Activated T-helper 1 cell treated with anti-CD3 and anti-CD28 coated beads, Interleukin-2, amount 50 U/mL, for 16 hours (primary cell): ENCODE data around the gene ADIPOR2.
"Not testable (repeated sequence)": the region's sequence is repeated elsewhere in the genome, so short reads cannot be mapped to it uniquely, and the experiment has no call there.

ENCODE experiments used
- DNase-seq, 2 donors: peaks; one replicate each; pipeline ENCODE4 v3.0.0-alpha.2; 2020; ENCODE audit warnings: low read depth in 1 of 2, low spot score in 1 of 2

Gene ADIPOR2

GRCh38 chr12:1731688-1732078, 40.8 kb downstream of the ADIPOR2 start:
- DNase-seq: not testable (repeated sequence)

GRCh38 chr12:1732914-1733313, 42.0 kb downstream of the ADIPOR2 start:
- no peak for DNase-seq

- not testable (repeated sequence) for DNase-seq
These were observed 42.8 kb downstream of the ADIPOR2 start for GRCh38 chr12:1733712-1734111.

- DNase-seq: no peak
These were observed 46.9 kb downstream of the ADIPOR2 start for GRCh38 chr12:1737652-1738286.

DNA sequence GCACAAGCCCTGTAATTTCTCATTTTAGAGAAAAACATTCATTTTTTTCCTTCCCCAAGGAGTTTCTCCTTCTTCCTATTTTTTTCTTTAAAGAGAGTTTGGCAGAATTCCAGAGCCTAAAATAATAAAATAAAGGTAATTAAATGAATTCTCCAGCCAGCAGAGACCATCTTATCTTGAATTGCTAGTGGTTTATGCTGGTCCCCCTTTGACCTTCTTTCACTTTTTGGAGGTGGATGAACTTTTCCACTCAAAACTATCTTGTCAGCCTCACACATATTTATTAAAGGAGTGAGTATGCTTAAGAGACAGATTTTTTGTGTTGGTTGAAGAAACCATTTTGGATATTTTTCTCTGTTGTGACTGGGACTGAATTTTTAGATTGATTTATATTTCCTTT, 47.6 kb downstream of the ADIPOR2 start:
- no peak for DNase-seq

- no peak for DNase-seq
These were observed 48.5 kb downstream of the ADIPOR2 start for GRCh38 chr12:1739368-1739767.

DNA sequence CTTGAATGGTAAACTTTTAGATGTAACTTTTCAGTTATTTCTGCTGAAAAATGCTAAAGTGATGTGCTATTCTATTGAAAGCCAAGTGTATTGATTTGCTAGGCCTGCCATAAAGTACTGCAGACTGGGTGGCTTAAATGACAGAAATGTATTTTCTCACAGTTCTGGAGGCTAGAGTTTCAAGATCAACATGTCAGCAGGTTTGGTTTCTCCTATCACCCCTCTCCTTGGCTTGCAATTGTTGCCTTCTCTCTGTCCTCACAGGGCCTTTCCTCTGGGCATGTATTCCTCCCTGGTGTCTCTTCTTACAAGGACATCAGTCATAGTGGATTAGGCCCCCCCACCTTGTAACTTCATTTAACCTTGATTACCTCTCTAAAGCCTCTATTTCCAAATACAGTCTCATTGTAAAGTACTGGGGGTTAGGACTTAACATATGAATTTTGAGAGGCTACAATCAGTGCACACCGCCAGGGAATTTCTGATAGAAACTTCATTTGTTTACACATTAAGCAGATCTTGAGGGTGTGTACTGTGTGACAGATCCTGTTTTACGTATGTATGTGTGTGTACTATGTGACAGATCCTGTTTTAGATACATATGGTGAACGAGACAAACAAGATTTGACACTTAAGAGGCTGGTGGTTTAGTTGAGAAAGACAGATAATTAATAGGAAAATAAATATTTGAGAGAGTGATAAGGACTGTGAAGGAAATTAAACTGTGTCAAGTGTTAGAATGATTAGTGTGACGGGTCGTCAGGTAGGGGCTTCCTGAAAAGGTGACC, 49.5 kb downstream of the ADIPOR2 start:
- DNase-seq: no peak

DNA sequence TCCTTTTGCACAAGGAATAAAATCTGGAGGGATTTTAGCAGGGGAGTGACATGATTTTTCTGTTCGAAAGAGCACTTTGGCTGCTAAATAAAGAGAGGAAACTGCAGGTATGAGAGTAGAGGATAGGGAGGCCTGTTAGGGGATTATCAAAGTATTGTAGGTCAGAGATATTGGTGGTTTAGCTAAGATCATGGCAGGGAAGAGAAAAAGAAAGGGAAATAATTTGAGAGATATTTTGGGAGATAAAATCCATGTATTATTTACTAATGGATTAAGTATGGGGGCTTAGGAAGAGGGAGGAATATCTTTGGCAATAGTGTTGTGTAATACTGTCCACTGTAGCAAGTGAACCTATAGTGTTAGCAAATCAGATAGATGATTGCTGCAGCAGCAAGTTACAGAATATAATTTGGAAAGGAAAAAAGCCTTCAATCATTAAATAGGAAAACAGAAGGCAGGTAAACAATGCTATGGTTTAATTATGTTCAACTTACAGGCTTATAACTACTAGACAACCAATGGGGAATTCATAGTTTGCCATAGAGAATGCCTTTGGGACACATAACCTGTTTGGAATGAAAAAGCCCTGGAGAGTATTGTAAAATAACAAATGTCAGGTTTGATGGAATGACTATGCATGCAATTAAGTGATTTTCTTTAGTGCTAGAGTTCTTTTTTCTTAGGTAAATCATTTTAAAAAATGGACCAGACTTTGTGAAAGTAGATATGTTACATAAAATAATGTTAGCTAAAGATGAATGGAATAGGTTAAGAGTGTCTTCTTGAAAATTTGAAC, 50.5 kb downstream of the ADIPOR2 start:
- no peak for DNase-seq

DNA sequence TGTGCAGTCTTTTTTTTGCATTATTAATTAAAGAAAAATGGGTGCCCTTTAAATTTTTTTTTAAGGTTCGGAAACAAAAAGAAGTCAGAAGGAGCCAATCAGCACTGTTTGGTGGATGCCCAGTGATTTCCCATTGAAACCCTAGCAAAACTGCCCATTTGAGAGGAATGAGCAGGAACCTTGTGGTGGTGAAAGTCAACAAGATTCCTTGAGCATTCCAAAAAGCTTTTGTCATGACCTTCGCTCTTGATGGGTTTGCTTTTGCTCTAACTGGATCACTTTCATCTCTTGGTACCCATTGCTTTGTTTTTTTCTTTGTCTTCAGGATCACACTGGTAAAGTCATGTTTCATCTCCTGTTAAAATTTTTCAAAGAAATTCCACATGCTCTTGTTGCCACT, 54.1 kb downstream of the ADIPOR2 start:
- DNase-seq: no peak

DNA sequence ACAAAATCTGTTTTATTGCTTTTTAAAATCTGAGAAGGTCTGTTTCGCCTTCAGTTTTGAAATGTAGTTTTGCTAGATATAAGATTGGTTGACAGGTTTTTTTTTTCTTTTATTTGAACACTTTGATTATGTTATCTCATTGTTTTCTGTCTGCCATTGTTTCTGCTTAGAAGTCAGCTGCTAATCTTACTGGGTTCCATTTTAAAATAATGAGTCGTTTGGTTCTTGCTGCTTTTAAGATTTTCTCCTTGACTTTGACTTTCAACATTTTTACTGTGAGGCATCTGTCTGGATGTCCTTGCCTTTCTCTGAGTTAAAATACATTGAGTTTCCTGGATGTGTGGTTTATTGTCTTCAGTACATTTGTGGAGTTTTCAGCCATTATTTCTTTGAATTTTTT, 56.7 kb downstream of the ADIPOR2 start:
- no peak for DNase-seq

DNA sequence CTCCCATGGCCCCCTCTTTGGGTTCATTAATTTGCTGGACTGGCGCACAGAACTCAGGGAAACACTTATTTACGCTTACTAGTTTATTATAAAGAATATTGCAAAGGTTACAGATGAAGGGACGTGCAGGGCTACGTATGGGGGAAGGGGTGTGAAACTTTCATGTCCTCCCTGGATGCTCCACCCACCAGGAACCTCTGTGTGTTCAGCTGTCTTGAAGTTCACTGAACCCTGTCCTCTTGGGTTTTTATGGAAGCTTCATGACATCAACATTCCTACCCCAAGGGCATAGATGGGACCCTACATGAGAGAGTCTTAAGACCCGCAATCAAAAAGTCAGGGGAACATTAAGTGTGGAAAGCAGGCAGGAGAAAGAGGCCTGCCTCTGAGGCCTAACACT, 58.1 kb downstream of the ADIPOR2 start:
- no peak for DNase-seq

GRCh38 chr12:1750300-1750699, 59.4 kb downstream of the ADIPOR2 start:
- no peak for DNase-seq

GRCh38 chr12:1758376-1758775, 67.5 kb downstream of the ADIPOR2 start:
- DNase-seq: no peak

DNA sequence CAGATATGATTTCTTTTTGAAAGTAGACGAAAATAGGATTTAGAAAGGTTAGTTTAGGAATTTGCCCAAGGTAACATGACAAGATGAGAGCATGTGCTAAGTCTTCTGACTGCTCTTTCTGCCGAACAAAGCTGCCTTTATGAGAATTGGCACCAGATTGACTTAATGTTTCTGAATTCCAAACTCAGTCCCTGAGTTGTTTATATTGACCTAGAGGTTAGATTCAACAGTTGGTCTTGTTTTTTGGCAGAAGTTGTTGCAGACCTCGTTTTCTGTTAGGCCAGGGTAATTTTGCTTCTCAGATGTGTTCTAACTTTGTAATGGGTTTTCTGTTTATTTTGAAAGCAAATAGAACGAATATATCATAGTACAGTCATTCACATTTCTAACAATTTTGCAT, 68.0 kb downstream of the ADIPOR2 start:
- DNase-seq: no peak

DNA sequence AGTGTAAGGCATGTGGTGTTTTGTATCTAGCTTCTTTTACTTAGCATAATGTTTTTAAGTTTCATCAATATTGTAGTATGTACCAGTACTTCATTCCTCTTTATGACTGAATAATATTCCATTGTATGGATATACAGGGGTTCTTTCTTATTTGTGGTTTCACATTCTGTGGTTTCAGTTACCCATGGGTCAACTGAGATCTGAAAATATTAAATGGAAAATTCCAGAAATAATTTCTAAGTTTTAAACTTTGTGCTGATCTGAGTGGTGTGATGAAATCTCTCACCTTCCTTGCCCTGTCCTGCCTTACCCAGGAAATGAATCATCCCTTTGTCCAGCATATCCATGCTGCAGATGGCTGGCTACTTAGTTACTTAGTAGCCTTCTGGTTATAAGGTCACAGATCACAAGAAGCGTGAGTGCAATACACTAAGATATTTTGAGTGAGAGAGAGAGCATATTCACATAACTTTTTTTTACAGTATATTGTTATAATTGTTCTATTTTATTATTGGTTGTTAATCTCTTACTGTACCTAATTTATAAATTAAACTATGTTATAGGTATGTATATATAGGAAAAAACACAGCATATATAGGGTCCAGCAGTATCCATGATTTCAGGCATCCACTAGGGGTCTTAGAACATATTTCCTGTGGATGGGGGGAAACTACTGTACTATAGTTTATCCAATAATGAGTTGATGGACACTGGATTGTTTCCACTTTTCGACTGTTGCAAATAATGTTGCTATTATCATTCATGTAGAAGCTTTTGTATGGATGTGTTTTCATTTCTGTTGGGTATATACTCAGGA, 69.9 kb downstream of the ADIPOR2 start:
- no peak for DNase-seq

DNA sequence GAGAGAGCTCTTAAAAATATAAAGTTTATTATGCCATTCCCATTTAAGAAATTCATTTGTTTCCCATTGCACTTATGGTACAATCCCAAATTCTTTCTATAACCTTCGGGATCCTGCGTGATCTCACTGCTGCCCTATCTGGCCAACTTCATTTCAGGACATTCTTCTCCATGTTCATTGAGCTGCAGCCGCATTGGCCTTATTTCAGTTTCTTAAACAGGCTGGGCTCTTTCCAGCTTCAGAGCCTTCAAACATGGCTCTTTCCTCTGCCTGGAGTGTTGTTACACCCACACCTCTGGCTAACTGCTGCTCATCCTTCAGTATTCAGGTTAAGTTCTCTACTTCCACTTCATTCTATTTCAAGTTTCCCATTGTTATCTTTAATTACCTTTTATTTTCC, 71.0 kb downstream of the ADIPOR2 start:
- no peak for DNase-seq

GRCh38 chr12:1763153-1763552, 72.3 kb downstream of the ADIPOR2 start:
- no peak for DNase-seq

DNA sequence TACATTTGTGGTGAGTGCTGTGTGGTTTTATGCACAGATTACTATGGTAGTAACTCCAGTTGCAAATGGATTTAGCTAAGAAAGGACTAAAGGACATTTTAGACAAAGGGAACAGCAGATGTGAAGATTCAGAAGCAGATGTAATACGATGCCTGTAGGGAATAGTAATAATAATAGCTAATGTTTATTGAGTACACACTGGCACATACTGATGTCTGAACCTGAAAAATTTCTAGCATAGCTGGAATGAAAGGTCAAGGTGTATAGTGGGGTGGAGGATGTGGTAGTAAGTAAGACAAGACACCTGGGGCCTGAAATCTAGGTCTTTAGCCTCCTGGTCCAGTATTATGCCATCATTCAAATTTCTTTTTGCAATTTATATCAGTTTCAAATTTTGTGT, 75.2 kb downstream of the ADIPOR2 start:
- DNase-seq: no peak

DNA sequence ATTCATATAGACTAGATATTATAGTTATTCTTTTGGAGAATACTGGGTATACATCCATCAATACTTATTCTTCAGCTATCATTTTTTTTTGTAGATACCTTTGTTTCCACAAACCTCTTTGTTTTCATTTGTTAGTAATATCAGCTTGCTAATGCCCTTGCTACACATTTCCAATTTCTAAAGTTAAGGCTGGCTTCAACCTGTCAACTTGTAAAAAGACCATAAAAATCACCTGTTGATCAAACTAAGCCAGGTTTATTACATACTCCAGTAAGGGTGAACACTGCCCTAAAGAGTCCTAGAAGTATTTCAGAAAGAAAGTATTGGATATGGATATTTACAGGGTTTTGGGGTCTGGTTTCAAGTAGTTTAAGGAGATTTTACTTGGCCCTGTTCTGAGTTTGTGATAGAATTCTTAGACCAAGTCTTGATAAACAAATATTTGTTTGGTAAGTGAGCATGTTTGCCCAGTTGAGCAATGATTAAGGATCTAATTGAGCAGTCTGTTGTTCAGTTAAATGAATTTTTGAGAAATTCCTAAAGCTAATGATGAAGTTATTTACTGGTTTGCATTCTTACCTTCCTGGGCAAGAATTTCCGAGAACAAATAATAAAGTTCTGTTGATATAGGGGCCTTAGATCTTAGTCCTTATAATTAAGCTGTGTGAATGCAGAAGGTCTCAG, 76.7 kb downstream of the ADIPOR2 start:
- DNase-seq: no peak

DNA sequence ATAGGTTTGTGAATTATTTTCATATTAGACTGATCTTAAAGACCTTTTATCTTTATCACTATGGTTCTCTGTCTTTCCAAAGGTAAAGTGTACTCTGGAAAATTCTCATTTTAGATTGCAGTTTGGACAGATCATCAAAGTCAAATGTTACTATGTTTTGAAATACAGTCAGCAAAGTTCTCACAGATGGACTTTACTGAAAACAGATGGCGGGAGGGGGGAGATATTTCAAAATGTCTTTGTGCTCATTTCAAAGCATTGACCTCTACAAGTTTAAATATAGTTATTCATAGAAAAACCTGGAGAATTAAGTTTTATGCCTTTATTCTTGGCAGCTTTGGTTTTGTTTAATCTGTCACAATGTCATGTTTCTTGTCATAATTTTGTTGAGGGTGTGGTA, 77.7 kb downstream of the ADIPOR2 start:
- DNase-seq: no peak
